HepG2 (cell line): Measurements from ENCODE around the gene WDR83. TPM values are rescaled to one million over a fixed set of nuclear protein-coding genes. Genes with fewer than 3 reads are reported as not detected.
A peak's percentile ranks its signal among the peaks of the same experiment; 100 is the strongest.

ENCODE experiments used
- CREB1 ChIP-seq, 2 experiments: fragments of 450-650 bp in 1 of 2; IDR thresholded peaks; 2 replicates each; pipeline ENCODE4 v1.6.1; 2016 to 2017; ENCODE audit warnings: control low read depth in 1 of 2, mild to moderate bottlenecking in 1 of 2, missing compliant biosample characterization in 1 of 2, missing genetic modification characterization in 1 of 2
- DMAP1 ChIP-seq: IDR thresholded peaks from 2 replicates; pipeline ENCODE4 v1.6.1; 2016
- HBP1 ChIP-seq: IDR thresholded peaks from 2 replicates; pipeline ENCODE4 v1.6.1; 2016; ENCODE audit warnings: low read depth, control low read depth
- MAFF ChIP-seq: IDR thresholded peaks from 2 replicates; pipeline ENCODE4 v1.6.1; 2011; ENCODE audit warnings: low read depth, low read length, improper control_type of control experiment
- MLLT10 ChIP-seq: sonication (generic); formaldehyde crosslinking; IDR thresholded peaks from 2 replicates; pipeline ENCODE4 v1.4.0; 2020; ENCODE audit warnings: missing genetic modification reagents
- NAIF1 ChIP-seq: sonication (generic); formaldehyde crosslinking; IDR thresholded peaks from 2 replicates; pipeline ENCODE4 v1.5.0; 2020; ENCODE audit warnings: mild to moderate bottlenecking, missing genetic modification reagents, borderline replicate concordance
- RAD21 ChIP-seq: fragments of 450-650 bp; formaldehyde crosslinking; IDR thresholded peaks from 2 replicates; pipeline ENCODE4 v1.5.0; 2020; ENCODE audit warnings: mild to moderate bottlenecking
- TAF1 ChIP-seq: sonication (generic); formaldehyde crosslinking; IDR thresholded peaks from 2 replicates; pipeline ENCODE4 v1.4.0; 2020; ENCODE audit warnings: missing genetic modification reagents
- TRIM22 ChIP-seq: fragments of 450-650 bp; IDR thresholded peaks from 2 replicates; pipeline ENCODE4 v1.6.1; 2017
- YY1 ChIP-seq: IDR thresholded peaks from 2 replicates; pipeline ENCODE4 v1.6.1; 2011; ENCODE audit warnings: low read length, low read depth, moderate library complexity, mild to moderate bottlenecking; ENCODE audit not compliant: insufficient read depth, insufficient replicate concordance
- ZFP37 ChIP-seq: sonication (generic); formaldehyde crosslinking; IDR thresholded peaks from 2 replicates; pipeline ENCODE4 v1.4.0; 2020; ENCODE audit warnings: missing genetic modification reagents, borderline replicate concordance
- ZMAT5 ChIP-seq: sonication (generic); formaldehyde crosslinking; IDR thresholded peaks from 2 replicates; pipeline ENCODE4 v1.5.0; 2020; ENCODE audit warnings: mild to moderate bottlenecking, low read depth, missing genetic modification reagents, borderline replicate concordance
- ZNF124 ChIP-seq: sonication (generic); formaldehyde crosslinking; IDR thresholded peaks from 2 replicates; pipeline ENCODE4 v1.4.0; 2020; ENCODE audit warnings: missing genetic modification reagents
- ZNF337 ChIP-seq: sonication (generic); formaldehyde crosslinking; IDR thresholded peaks from 2 replicates; pipeline ENCODE4 v1.5.1; 2020; ENCODE audit warnings: missing genetic modification reagents, low read depth, mild to moderate bottlenecking, borderline replicate concordance
- ZNF607 ChIP-seq: sonication (generic); formaldehyde crosslinking; IDR thresholded peaks from 2 replicates; pipeline ENCODE4 v1.5.1; 2020; ENCODE audit warnings: missing genetic modification reagents, mild to moderate bottlenecking, borderline replicate concordance
- ZNF792 ChIP-seq: IDR thresholded peaks from 2 replicates; pipeline ENCODE4 v1.6.1; 2016
- ZNF891 ChIP-seq: sonication (generic); formaldehyde crosslinking; IDR thresholded peaks from 2 replicates; pipeline ENCODE4 v1.5.0; 2020; ENCODE audit warnings: mild to moderate bottlenecking, missing genetic modification reagents
- polyA plus RNA-seq, 8 experiments: library from polyadenylated mRNA; depleted of rRNA in 3 of 8; stranded (reverse) in 7 of 8; unstranded in 1 of 8; fragments of >200 nt; fragmentation: Illumina TruSeq in 4 of 8; extraction: Trizol in 4 of 8; gene quantifications; 2 replicates each; pipeline versions ENCODE4 v1.2.1 to v1.2.3, GENCODE V29; 2011 to 2016; ENCODE audit warnings: low read depth in 4 of 8, missing spikeins in 1 of 8, mixed read lengths in 1 of 8; ENCODE audit not compliant: insufficient read depth in 1 of 8
- total RNA-seq, 5 experiments: library from RNA; depleted of rRNA; stranded (reverse); fragments of >200 nt; fragmentation: Illumina TruSeq; extraction: Trizol; gene quantifications; 2 replicates each; pipeline ENCODE4 v1.2.3, GENCODE V29; 2016; ENCODE audit warnings: low read depth in 1 of 5
- TF ChIP-seq, protein P1 (sequence below), 2 experiments: sonication (generic) in 1 of 2; formaldehyde crosslinking in 1 of 2; IDR thresholded peaks; 2 replicates each; pipeline versions ENCODE4 v1.5.1 to v1.6.1; 2011 to 2020; ENCODE audit warnings: borderline replicate concordance in 1 of 2, low read depth in 1 of 2, low read length in 1 of 2, mild to moderate bottlenecking in 1 of 2, missing genetic modification reagents in 1 of 2, moderate library complexity in 1 of 2
- TF ChIP-seq, protein P2 (sequence below): sonication (generic); formaldehyde crosslinking; IDR thresholded peaks from 2 replicates; pipeline ENCODE4 v1.5.0; 2020; ENCODE audit warnings: missing genetic modification reagents, mild to moderate bottlenecking, borderline replicate concordance
- TF ChIP-seq, protein P3 (sequence below): sonication (generic); formaldehyde crosslinking; IDR thresholded peaks from 2 replicates; pipeline ENCODE4 v1.4.0; 2020; ENCODE audit warnings: mild to moderate bottlenecking, missing genetic modification reagents

WDR83 gene
- total and polyA plus RNA-seq, 2 of the 13 experiments (the other 11 are each of a cell fraction or from before 2014, with no cell fraction given) = 4.5 to 10.7 TPM

DNA sequence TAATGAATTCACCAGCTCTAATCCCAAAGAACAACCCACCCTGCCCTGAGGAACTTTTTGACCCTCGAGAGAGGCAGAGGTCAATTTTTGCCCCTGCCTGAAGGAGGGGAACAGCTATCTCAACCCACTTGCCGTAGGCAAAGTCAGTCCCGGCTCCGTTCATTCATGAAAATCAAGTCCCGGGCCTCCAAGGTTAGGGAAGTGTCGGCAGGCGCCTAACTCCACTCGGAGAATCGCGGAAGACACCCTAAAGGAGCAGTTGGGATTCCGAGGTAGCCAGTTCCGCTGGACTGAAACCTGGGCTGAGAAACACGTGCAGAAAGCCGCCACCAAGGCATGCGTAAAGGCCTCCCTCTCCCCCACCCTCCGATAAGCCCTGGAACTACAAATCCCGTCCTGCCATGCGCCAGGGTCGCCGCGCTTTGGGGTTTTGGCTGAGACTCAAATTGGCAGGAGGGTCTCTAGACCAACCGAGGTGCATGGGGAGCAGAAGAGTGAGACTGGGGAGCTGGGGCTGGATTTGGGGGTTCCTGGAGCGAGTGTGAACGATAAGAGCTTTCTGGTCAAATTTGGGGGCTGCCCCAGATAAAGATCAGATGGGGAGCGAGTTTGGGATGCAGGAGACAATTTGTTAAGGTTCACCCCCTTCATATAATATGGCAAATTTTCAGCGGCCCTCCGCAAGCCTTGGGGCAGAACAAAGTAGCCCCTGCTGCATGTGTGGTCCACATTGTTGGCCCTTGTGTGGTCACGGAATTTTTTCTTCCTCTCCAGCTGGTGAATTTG lies 57.2 kb downstream of the WDR83 start, which contains the start of gene TNPO2 (continued):
- TF ChIP-seq, protein P1, sequence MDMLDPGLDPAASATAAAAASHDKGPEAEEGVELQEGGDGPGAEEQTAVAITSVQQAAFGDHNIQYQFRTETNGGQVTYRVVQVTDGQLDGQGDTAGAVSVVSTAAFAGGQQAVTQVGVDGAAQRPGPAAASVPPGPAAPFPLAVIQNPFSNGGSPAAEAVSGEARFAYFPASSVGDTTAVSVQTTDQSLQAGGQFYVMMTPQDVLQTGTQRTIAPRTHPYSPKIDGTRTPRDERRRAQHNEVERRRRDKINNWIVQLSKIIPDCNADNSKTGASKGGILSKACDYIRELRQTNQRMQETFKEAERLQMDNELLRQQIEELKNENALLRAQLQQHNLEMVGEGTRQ (IDR thresholded peaks at IDR 0.05; ENCODE audit: low read depth, low read length) = 0 out of 2 replicates have a peak, but pooled peaks have one; percentile 19
- TF ChIP-seq, protein P1 (CRISPR knock-in tag; IDR thresholded peaks at IDR 0.05; ENCODE audit: borderline replicate concordance) = peak; percentile 45; the same call in 1 of the 2 replicates
- no peak for TF ChIP-seq ZNF337 (CRISPR knock-in tag)
- TF ChIP-seq YY1 = peak; percentile 43
- TF ChIP-seq ZFP37 (CRISPR knock-in tag) = 0 out of 2 replicates have a peak, but pooled peaks have one; percentile 23
- TF ChIP-seq RAD21 (CRISPR knock-in tag) = 0 out of 2 replicates have a peak, but pooled peaks have one; percentile 13
- peak; percentile 35; the same call in 1 of the 2 replicates for TF ChIP-seq ZNF607 (CRISPR knock-in tag)
- TF ChIP-seq MAFF = no peak
- TF ChIP-seq, protein P2, sequence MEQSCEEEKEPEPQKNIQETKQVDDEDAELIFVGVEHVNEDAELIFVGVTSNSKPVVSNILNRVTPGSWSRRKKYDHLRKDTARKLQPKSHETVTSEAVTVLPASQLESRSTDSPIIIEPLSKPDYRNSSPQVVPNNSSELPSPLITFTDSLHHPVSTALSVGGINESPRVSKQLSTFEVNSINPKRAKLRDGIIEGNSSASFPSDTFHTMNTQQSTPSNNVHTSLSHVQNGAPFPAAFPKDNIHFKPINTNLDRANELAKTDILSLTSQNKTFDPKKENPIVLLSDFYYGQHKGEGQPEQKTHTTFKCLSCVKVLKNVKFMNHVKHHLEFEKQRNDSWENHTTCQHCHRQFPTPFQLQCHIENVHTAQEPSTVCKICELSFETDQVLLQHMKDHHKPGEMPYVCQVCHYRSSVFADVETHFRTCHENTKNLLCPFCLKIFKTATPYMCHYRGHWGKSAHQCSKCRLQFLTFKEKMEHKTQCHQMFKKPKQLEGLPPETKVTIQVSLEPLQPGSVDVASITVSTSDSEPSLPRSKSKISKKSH (CRISPR knock-in tag) = peak; percentile 67; the same call in 1 of the 2 replicates
- 0 out of 2 replicates have a peak, but pooled peaks have one; percentile 32 for TF ChIP-seq HBP1 (CRISPR knock-in tag)
- TF ChIP-seq ZNF792 (CRISPR knock-in tag) = peak; percentile 77
- no peak for TF ChIP-seq MLLT10 (CRISPR knock-in tag)
- no peak for TF ChIP-seq TRIM22
- TF ChIP-seq TAF1 = peak; percentile 61
- 0 out of 2 replicates have a peak, but pooled peaks have one; percentile 25 for TF ChIP-seq NAIF1
- peak; percentile 85 for TF ChIP-seq DMAP1 (CRISPR knock-in tag)
- TF ChIP-seq ZMAT5 (CRISPR knock-in tag) = no peak
- peak; percentile 61; the same call in 1 of the 2 replicates for TF ChIP-seq ZNF124 (CRISPR knock-in tag)
- TF ChIP-seq, protein P3, sequence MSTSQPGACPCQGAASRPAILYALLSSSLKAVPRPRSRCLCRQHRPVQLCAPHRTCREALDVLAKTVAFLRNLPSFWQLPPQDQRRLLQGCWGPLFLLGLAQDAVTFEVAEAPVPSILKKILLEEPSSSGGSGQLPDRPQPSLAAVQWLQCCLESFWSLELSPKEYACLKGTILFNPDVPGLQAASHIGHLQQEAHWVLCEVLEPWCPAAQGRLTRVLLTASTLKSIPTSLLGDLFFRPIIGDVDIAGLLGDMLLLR (CRISPR knock-in tag) = 0 out of 2 replicates have a peak, but pooled peaks have one; percentile 61
- TF ChIP-seq ZNF891 (CRISPR knock-in tag) = 0 out of 2 replicates have a peak, but pooled peaks have one; percentile 25
- no peak for TF ChIP-seq CREB1 (IDR thresholded peaks at IDR 0.05)
- peak; percentile 47 for TF ChIP-seq CREB1 (CRISPR knock-in tag; IDR thresholded peaks at IDR 0.05)
